ENCODE data around the gene SPTB. TPM values are rescaled to one million over a fixed set of nuclear protein-coding genes. Genes with fewer than 3 reads are reported as not detected.

The SPTB gene
- total RNA-seq, 2 experiments from 2014 or later = 0.03 to 0.08 TPM

DNA sequence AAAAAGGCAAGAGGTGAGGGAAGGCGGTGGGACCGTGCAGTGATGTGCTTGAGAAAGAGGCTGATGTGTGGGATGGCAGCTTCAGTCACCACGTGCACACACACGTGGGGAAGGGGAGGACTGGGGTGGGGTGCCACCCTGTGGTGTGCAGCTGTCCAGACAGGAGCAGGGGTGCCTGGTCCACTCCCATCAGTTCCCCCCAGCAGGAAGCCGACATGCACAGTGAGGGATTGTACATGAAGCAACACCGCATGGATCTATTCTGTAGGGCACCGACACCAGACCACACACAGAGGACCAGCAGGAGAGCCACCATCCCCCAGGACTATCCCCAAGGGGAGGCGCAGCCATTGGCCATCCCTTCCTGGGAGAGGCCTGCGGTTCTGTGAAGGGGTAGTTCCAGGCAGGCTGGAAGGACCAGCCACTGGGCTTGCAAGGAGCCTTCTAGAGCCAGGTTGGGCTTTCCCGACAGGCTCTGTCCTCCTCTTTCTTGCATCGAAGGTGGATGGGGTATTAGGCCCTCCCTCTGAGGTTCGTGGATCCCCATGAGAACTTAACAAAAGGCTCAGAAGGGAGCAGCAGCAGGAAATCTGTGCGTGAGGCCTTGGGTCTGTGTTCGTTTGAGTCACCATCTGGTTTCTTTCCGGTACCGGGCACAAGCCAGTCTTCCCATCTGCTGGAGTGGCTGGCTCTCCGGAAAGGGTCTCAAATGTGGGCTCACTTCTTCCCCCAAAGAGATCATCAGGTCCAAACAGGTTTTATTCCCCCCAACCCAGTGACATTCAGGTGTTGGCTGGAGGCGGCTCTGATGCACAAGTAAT lies 115.7 kb downstream of the SPTB start:
- H3K36me3 ChIP-seq (ENCODE audit: insufficient read depth, low read length) = no peaks in the 10 kb centered on the region
- H3K27me3 ChIP-seq (ENCODE audit: control insufficient read depth in 1 of 2, insufficient read depth in 2 of 2, low read length in 2 of 2) = no peaks in the 10 kb centered on the region
- POLR2A ChIA-PET = interaction anchor here (0.6 to 1.1 kb wide), 2 partner anchors 7 to 92 kb away, joined by 3 read pairs; no protein-coding TSS in a partner anchor
- no peaks in the 10 kb centered on the region for H3K36me3 Mint-ChIP-seq (ENCODE audit: low read depth)
- peaks cover 69% of the 10 kb centered on the region for H3K4me1 ChIP-seq (ENCODE audit: insufficient read depth, low read length)
- intact Hi-C loops (cut with DNase I, micrococcal nuclease) = loop anchor here (1.0 to 10.0 kb wide), 5 partner anchors 91 to 229 kb away; no protein-coding TSS in a partner anchor
- H3K9me3 Mint-ChIP-seq = no peaks in the 10 kb centered on the region
- H3K9me3 ChIP-seq (ENCODE audit: control insufficient read depth in 1 of 2, insufficient read depth in 1 of 2, low read length in 2 of 2) = no peaks in the 10 kb centered on the region
- CTCF ChIA-PET = interaction anchor here (0.5 to 2.1 kb wide), 11 partner anchors 8 to 420 kb away, joined by 3 to 11 read pairs (median 4); partner anchors contain the start of gene MTHFD1
- H3K4me3 ChIP-seq (ENCODE audit: low read length) = peak overlapping the region; percentile 33
- DNase-seq (peak in 2 of 14 experiments; percentile 30 to 48), ATAC-seq (ENCODE audit: poor library complexity) (no peak)
- H3K27ac ChIP-seq (ENCODE audit: low read depth in 1 of 2, low read length in 2 of 2) = no peak overlapping the region
- H3K27me3 Mint-ChIP-seq = no peaks in the 10 kb centered on the region
- TF ChIP-seq, protein P1, sequence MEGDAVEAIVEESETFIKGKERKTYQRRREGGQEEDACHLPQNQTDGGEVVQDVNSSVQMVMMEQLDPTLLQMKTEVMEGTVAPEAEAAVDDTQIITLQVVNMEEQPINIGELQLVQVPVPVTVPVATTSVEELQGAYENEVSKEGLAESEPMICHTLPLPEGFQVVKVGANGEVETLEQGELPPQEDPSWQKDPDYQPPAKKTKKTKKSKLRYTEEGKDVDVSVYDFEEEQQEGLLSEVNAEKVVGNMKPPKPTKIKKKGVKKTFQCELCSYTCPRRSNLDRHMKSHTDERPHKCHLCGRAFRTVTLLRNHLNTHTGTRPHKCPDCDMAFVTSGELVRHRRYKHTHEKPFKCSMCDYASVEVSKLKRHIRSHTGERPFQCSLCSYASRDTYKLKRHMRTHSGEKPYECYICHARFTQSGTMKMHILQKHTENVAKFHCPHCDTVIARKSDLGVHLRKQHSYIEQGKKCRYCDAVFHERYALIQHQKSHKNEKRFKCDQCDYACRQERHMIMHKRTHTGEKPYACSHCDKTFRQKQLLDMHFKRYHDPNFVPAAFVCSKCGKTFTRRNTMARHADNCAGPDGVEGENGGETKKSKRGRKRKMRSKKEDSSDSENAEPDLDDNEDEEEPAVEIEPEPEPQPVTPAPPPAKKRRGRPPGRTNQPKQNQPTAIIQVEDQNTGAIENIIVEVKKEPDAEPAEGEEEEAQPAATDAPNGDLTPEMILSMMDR (IDR thresholded peaks at IDR 0.05) = no peak
- H3K27ac Mint-ChIP-seq = no peak overlapping the region
- peaks cover 35% of the 10 kb centered on the region for H3K4me1 Mint-ChIP-seq (ENCODE audit: low read depth)
- peak overlapping the region; percentile 67 for H3K4me3 Mint-ChIP-seq

DNA sequence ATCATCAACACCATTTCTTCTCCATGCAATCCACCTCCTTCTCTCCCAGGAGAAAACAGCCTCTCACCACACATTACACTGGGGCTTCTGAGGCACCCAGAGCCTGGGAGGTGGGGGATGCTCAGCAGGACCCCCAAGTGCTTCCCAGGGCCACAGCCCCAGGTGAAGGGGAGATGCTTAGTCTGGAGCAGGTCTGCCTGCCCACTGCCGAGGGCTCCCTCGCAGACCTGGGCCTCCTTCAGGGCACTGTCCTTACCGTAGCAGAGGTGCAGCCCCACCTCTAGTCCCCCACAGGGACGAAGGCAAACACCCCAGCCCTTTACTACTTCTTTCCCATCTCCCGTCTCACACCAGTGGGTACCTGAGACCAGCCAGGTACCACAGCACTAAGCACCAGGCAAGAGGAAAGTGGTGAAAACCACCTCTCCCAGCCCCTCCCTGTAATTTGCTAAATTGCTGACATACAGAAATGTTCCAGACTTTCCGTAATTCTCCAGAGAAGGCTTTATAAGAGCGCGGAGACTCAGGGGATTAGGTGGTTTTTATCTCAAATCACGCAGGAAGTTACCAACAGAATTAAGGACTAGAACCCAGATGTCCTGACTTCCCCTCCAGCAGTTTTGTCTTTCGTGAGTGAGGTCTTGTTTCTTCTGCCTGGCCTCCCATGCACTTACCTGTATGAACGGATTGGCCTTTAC lies 116.5 kb downstream of the SPTB start:
- no peak overlapping the region for H3K27ac Mint-ChIP-seq
- DNase-seq = no peak
- H3K27me3 ChIP-seq (ENCODE audit: control insufficient read depth in 1 of 2, insufficient read depth in 2 of 2, low read length in 2 of 2) = no peaks in the 10 kb centered on the region
- no peaks in the 10 kb centered on the region for H3K9me3 ChIP-seq (ENCODE audit: control insufficient read depth in 1 of 2, insufficient read depth in 1 of 2, low read length in 2 of 2)
- ChIA-PET CTCF (interaction anchor here (1.2 to 2.1 kb wide), 3 partner anchors 56 to 91 kb away, joined by 4 to 11 read pairs (median 5); no protein-coding TSS in a partner anchor), POLR2A (interaction anchor here (0.6 kb wide), 1 partner anchor 91 kb away, joined by 3 read pairs; no protein-coding TSS in a partner anchor)
- H3K9me3 Mint-ChIP-seq = no peaks in the 10 kb centered on the region
- ATAC-seq (ENCODE audit: poor library complexity) = no peak
- H3K4me1 Mint-ChIP-seq (ENCODE audit: low read depth) = peaks cover 41% of the 10 kb centered on the region
- intact Hi-C loops (cut with DNase I, micrococcal nuclease) = loop anchor here (5.0 to 10.0 kb wide), 3 partner anchors 129 to 228 kb away; no protein-coding TSS in a partner anchor
- H3K27ac ChIP-seq (ENCODE audit: low read depth in 1 of 2, low read length in 2 of 2) = no peak overlapping the region
- no peaks in the 10 kb centered on the region for H3K36me3 Mint-ChIP-seq (ENCODE audit: low read depth)
- H3K4me3 Mint-ChIP-seq = no peak overlapping the region
- peaks cover 77% of the 10 kb centered on the region for H3K4me1 ChIP-seq (ENCODE audit: insufficient read depth, low read length)
- no peak overlapping the region for H3K4me3 ChIP-seq (ENCODE audit: low read length)
- TF ChIP-seq, protein P1 (IDR thresholded peaks at IDR 0.05) = no peak
- H3K36me3 ChIP-seq (ENCODE audit: insufficient read depth, low read length) = no peaks in the 10 kb centered on the region
- H3K27me3 Mint-ChIP-seq = no peaks in the 10 kb centered on the region

Data from CD4-positive, alpha-beta T cell (primary cell).